GM19455 (cell line): ENCODE results near the gene GOT2.
"Not testable (repeated sequence)": the region's sequence is repeated elsewhere in the genome, so short reads cannot be mapped to it uniquely, and the experiment has no call there.

Experiments
- ATAC-seq: cut with Tn5 transposase; IDR thresholded peaks from one replicate; pipeline ENCODE4 v1.9.1; 2021; ENCODE audit not compliant: unreplicated experiment

Gene GOT2

DNA sequence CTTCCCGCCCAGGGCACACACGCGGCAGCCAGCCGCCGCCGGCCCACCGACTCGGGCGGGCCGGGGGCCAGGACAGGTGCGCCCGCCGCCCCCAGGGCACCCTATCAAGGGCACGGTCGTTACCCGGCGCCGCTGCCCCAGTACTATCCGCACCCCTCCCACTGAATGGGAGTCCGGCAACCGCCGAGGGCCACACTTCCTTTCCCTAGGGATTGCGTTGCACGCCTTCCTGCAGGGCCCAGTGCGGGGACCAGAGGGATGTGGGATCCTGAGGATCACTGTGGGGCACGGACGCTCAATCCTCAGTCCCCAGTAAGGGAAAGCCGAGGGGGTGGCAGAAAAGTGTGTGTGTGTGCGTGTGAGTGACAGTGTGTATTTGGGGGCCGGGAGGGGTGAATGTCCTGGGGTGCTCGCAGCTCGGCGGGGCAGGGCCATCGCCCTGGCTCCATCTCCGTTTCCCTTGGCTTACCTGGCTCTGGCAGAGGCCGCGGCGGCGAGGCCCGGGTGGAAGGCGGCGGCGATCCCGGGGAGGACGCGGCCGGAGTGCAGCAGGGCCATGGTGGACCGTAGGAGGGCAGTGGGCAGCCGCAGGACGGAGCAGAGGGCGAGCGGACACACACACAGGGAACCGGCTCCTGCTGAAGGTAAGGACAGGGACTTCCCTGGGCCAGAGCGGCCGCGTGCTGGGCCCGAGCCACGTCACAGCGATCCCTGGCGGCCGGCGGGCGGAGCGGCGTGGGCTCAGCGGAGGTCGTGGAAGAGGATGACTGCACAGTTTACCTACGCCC lies at the start of gene GOT2:
Gene GOT2, minus strand, starts transcription at position 646 of the 788 bp plus-strand sequence. Its CDS starts 88 bp downstream, at position 558.
- peak; percentile 98 for ATAC-seq

DNA sequence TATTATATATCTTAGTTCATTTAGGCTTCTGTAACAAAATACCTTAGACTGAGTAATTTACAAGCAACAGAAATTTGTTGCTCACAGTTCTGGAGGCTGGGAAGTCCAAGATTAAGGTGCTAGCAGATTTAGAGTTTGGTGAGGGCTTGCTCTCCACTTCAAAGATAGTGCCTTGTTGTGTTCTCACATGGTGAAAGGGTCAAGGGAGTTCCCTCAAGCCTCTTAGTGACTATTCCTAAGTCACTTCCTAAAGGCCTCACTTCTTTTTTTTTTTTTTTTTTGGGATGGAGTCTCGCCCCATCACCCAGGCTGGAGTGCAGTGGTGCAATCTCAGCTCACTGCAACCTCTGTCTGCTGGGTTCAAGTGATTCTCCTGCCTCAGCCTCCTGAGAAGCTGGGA lies 45.2 kb upstream of the GOT2 start:
- not testable (repeated sequence) for ATAC-seq

DNA sequence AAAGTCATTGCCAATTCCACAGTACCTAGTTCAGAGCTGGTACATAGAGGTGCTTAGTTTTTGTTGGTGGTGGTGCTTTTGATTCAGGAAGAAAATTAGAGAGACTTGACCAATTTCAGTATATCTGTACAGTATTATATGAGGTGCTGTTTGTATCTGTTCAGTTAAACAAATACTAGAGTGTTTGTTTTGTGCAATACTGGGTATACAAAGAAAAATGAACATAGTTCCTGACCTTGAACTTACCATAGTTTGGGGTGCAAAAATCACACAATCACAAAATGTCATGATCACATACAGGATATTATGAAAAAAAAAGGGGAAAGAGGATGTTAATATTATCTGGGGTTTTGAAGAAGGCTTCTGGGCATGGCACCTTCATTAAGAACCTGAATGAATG lies 39.8 kb upstream of the GOT2 start:
- no peak for ATAC-seq

DNA sequence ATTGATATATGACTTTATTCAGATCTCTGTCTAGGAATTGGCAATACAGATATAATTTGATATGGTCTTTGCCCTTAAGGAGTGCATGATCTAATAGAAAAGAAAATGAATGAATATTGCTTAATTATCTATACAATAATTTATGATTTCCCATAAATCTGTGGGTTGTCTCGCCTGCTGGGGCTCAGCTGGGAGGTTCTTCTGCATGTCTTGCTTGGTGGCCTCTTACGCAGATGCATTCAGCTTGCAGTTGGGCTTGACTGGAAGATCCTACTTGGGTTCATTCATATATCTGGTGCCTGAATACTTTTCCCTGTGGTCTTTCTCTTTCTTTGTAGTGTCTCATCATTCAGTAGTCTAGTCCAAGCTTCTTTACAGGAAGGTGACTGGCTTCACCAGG lies 34.0 kb upstream of the GOT2 start:
- no peak for ATAC-seq

DNA sequence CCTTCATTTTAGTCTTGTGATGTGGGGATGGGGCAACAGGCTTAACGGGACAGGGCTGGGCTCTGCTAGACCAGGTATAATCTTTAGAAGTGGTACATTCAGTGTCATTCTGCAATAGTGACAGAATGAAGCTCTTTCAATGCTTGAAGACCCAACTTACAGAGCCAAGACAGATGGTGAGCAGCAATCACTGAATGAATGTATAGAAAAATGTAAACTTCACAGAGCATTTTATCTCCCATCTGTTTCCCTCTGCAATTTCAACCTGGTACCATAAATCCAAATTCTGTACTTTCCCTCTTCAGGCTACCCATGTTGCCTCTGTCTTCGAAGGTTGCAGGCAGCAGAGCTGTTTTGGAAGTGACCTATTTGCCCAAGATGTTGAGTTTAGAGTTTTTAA lies 33.5 kb upstream of the GOT2 start:
- no peak for ATAC-seq

DNA sequence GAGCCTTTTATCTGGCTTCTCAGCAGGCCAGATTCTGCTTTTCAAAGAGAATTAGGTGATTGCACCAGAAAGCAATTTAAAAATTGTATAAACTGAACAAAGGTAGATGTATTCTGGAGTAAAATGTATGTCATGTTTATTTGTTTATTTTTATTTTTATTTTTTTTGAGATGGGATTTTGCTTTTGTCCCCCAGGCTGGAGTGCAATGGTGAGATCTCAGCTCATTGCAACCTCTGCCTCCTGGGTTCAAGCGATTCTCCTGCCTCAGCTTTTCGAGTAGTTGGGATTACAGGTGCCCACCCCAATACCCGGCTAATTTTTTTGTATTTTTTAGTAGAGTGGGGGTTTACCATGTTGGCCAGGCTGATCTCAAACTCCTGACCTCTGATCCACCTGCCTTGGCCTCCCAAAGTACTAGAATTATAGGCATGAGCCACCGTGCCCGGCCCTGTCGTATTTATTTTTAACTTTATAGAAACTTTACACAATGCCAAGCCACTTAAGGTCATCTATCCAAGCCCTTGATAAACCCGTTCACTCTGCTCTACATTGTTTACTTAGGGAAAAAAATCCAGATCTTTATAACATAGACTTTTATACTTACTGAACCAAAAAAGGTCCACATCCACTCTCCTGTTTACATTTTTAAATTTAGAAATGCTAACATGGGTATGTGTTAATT lies 22.7 kb upstream of the GOT2 start:
- no peak for ATAC-seq

DNA sequence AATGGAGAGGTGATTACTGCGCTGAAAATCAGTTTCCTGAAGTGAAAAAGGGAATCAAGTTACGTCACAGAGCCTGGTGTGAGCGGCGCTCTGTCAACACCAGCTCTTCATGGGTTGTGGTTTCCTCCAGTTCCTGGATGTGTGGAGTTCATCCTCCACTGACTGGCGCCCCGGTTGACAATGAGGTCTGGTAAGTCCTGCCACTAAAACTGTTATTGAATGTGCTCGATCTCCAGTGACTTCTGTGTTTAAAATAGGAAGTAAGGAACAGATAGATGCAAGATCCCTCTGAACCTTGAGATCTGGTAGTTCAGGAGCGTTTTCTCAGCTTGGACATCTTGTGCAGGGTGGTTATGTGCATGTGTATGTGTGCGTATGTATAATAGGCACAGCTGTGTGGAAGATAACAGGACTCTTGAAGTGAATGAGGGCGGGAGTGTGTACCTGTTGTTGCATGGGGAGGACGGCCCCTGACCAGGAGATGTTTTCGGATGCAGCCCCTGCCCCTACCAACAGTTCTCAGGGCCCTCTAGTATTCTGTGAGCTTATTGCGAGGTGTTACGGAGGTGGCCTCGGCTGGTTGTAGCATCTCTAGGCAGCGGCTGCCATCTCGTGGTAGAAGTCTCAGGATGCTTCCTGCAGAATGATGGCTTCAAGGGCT lies 22.0 kb upstream of the GOT2 start:
- ATAC-seq = peak; percentile 93

DNA sequence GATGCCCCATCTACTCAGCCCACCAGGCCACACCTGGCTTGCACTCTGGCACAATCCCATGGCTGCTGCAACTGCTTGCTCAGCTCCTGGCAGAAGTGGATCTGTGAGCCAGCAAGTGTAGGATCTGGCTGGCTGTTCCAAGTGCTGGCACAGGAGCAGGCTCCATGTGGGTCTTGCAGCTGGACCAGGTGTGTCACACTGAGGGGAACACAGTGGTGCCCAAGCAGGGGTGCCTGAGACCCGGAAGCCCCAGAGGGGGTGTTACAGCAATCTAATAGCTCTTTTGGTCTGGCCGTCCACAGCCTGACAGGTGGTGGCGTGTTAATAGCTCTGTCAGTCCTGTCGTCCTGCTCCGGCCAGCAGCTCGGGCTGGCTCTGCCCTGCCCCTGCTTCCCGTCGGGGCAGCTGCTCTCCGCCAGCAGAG lies 19.6 kb upstream of the GOT2 start:
- ATAC-seq = no peak

DNA sequence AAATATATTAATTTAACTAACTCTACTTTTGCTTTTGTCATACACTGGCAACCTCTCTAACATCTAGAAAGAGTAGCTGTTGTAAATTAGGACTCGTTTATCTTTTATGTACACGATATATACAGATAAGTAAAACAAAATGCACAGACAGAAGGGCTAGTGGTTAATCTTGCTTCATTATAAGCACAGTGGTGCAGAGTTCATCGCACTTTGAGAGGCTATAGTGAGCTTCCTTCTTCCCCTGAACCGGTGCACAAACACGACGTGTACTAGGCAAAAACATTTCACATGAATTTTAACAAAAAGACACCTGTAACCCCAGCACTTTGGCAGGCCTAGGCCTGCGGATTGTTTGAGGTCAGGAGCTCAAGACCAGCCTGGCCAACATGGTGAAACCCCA lies 10.4 kb upstream of the GOT2 start:
- no peak for ATAC-seq

DNA sequence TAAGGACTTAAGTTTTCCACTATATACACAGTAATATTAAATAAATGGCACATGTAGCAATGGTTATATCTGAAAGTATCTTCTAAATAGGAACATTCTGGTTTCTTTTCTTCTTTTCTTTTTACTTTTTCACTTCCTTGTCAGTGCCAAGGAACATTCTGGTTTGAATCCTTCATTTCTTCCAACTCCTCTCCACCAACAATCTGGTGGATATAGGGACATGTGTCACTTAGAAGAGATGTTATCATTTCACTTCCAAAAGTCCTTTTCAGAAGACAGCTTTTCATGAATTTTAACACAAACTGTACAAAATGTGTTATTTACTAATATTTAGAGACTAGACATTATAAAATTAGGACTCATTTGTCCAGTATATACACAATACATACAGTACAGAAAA lies 7.9 kb upstream of the GOT2 start:
- no peak for ATAC-seq

DNA sequence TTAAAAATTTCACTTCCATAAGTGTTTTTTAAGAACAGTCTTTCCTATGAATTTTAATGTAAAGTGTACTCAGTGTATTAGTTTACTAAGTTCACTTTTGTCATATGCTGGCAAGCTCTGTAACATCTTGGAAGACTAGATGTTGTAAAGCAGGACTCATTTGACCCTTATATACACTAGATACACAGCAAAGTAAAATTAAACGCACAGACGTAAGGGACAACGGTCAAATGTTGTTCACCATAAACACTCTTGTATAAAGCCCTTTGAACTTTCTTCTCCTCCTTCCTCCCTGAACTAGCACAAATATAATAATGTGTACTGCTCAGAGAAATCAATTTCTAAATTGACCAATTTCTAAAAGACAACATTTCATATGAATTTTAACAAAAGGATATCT lies 7.0 kb upstream of the GOT2 start:
- no peak for ATAC-seq

DNA sequence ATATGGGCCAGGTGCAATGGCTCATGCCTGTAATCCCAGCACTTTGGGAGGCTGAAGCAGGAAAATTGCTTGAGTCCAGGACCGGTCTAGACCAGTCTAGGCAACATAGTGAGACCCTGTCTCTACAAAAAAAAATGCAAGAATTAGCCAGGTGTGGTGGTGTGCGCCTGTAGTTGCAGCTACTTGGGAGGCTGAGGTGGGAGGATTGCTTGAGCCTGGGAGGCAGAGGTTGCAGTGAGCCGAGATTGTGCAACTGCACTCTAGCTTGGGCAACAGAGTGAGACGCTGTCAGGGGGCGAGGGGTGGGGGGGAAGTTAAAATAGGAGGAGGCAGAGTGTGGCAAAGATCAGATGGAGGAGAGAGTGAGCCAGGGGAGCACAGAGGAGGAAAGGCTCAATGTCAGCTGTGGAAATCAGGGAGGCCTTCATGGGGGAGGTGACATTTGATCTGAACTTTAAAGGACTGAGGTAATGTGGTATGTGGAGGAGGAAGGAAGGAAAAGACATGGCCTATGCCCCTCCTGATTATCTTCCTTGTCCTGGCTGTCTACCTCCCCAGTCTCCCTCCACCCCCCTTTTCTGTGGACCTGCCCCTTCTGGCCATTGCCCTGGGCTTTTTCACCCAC lies 4.7 kb upstream of the GOT2 start:
- ATAC-seq = no peak

DNA sequence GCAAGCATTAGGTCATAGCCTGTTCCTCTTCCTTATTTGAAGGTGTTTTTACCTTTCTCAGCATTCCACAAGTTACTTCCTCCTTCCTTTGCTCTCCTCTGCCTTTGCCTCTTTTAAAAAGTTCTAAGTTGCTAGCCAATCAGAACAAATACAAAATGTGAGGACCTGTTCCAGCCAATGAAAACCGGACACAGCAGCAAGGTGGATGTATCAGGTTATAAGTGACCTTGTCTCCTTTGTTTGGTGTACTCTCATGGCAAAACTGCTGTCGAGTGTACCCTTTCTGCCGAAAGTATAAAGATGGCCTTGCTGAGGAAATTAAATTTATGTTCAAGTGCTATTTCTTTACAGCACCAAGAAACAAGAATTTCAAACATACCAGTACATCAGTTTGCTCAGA lies 2.2 kb upstream of the GOT2 start:
- not testable (repeated sequence) for ATAC-seq

DNA sequence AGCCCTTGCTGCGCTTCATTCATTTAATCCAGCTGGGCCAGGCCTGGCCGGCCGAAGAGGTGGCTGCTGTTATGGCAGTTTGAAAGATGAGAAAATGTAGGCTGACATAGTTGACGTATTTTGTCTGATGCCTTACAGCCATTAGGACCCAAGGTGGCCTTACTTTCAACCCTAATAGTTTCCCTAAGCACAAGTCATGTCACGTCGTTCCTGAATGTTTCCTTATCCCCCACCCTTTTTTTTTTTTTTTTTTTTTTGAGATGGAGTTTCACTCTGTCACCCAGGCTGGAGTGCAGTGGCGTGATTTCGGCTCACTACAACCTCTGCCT lies 307 bp upstream of the GOT2 start:
- ATAC-seq = no peak

DNA sequence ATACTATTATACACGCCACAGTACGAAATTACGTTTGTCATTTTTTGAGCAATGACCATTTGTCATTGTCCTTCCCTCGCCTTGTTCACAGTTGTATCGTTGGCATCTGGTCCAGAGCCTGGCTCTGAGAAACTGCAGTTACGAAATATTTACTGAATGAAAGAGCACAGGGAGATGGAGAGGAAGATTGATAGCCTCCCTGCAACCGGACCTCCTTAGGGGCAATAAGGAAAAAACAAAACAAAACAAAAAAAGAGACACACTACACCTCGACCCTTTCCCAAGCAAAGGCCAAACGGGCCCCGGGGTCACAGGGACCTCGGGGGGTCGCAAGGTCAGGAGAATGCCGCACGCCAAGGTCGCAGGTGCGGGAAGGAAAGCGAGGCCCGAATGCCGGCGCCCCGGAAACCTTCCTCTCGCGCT lies 857 bp downstream of the GOT2 start:
- no peak for ATAC-seq

DNA sequence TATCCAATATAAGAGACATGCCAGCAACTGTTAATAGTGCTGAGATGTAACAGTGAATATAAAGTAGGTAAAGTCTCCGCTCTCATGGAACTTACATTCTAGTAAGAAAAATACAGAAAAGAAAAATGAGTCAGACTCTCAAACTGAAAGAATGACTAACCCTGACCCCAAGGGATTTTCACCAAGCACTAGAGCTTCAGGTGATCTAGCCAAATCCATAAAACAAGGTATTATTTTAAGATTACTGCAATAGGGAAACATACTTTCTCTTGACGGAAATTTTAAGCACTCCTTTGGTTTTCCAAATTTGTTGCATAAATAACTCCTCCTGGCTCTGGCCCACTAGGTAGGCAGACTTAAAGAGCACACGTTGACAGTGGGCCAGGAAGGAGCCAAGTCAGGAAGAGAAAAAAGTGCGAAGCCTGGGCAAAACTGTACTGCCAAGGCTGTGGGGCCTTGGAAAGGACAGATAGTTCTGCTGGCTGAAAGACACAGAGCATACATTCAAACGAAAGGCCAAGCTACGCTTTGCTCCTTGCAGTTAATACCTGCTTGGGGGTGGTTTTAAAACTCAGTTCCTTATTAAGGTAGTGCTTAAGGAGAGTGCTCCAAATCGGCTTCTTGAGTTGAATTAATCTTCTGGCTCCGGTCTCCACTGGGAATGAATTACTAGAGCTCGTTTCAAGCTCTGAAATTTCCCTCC lies 1.4 kb downstream of the GOT2 start:
- peak; percentile 31 for ATAC-seq

DNA sequence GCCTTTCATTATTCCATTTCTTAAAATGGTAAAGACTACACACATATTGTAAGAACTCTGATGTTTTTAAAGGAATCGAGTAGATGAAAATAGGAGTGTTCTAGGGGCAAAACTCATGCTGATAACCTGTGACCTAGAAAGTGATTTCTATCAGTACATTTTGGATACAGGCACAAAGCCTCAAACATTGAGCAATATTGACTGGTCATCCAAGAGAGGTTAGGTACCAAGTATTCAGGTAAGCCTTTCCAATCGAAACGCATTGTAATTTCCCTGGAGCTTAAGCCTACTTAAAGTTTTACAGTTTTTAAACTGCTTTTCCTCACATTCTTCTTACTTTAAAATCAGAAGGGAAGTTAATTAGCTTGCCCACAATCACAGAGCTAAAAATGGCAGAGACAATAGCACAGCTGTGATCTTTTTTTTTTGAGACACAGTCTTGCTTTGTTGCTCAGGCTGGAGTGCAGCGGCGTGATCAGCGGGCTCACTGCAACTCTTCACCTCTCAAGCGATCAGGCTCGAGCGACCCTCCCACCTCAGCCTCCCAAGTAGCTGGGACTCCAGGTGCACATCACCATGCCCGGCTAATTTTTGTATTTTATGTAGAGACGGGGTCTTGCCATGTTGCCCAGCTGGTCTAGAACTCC lies 3.3 kb downstream of the GOT2 start:
- ATAC-seq = no peak

DNA sequence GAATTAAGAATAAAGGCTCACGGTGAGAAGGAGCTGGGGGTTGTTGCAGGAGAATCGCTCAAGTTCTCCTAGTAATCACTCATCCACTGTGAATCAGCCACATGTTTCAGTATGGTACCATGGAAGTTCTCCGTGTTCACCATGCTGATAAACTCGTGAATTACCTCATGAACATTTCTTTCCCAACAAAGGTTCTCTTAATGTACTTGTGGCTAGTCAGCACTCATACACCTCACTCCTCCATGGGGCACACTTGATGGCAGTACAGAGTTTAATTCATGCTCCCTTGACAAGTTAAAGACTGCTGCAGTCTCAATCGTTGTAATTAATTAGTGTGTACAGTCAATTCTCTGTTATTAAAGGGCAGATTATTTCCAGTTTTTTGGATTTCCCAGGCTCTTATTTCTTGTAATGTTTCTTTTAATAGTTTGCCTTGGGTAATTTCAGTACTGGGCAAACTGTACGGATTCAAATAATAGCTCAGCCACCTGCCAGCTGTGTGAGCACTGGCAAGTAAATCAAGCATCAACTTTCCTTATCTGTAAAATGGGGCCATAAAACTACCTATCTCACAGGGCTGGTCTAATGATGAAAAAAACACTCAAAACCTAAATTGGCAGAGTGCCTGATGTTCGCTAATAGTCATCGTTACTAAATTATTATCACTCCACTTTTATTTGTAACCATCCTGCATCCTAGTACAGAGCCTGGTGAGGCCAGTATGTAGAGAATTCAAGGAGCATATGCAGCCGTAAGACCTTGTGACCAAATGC lies 6.1 kb downstream of the GOT2 start:
- ATAC-seq = no peak

DNA sequence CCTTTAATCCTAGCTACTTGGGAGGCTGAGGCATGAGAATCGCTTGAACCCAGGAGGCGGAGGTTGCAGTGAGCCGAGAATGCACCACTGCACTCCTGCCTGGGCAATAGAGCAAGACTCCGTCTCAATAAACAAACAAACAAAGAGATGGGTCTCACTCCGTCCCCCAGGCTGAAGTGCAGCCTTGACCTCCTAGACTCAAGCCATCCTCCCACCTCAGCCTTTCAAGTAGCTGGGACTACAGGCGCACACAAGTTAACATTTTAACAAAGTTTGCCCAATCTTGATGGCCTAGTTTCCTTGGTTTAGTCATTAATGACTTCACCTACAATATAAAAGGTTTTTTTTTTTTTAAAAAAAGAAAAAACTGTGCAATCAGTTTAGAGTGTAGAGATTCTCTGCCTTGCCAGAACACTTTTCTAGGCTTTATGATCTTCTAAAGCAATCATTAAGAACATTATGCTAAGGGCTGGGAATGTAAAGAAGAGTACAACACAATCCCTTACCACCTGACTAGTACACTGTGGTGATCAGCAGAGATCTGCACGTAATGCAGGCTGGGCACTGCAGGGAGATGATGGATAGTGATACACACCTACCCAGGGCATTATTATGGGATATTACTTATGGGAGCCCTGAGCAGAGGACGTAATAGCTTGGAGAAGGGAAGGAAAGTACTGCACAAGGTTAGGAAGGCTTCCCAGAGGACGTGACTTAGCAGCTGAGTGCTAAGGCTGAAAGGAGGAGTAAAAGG lies 6.9 kb downstream of the GOT2 start:
- no peak for ATAC-seq
